Measurements from ENCODE around the gene HACD4.

Gene HACD4

GRCh38 chr9:20962536-20963225 is 68.8 kb downstream of the HACD4 start:
- no peak for DNase-seq

GRCh38 chr9:20950707-20951106 is 80.7 kb downstream of the HACD4 start:
- no peak for DNase-seq

Measured in NCI-H774 (cell line).